Measurements from ENCODE around the gene TMEM176B.

GRCh38 chr7:150848561-150849115 lies 48.5 kb upstream of the TMEM176B start:
- TF ChIP-seq EZH2 (IDR thresholded peaks at IDR 0.05; ENCODE audit: insufficient read depth, poor library complexity, severe bottlenecking) (no peak), EZH2phosphoT487 (IDR thresholded peaks at IDR 0.05; ENCODE audit: insufficient read depth, low read depth) (no peak)
